MCF 10A (cell line): Measurements from ENCODE around the gene RAB18. TPM values are rescaled to one million over a fixed set of nuclear protein-coding genes. Genes with fewer than 3 reads are reported as not detected.
A peak's percentile ranks its signal among the peaks of the same experiment; 100 is the strongest.

Experiments
- BruUV-seq: library from RNA; stranded (reverse); fragments of 400-500 nt; replicated peaks from 2 replicates; lab custom pipeline; 2021; lab: Mats Ljungman, UMichigan
- CTCF ChIA-PET: fragments of 300-600 bp; sonication (Branson Sonifier 250); formaldehyde crosslinking; extraction: SDS; loops from one replicate; lab custom pipeline; 2021; ENCODE audit warnings: antibody characterized with exemption, inconsistent platforms; lab: Yijun Ruan, JAX
- POLR2A ChIA-PET: fragments of 300-600, 350-650 bp; sonication (Branson Sonifier 250); formaldehyde crosslinking; extraction: SDS; loops from one replicate; lab custom pipeline; 2020; ENCODE audit warnings: antibody characterized with exemption, inconsistent platforms; lab: Yijun Ruan, JAX
- DNase-seq: peaks from one replicate; pipeline ENCODE4 v3.0.0-alpha.2; 2018; ENCODE audit not compliant: unreplicated experiment
- H3K27ac Mint-ChIP-seq: one replicate; pipeline ENCODE4 v1.8.0; 2022; ENCODE audit warnings: mild to moderate bottlenecking, low read depth, mixed read lengths; ENCODE audit not compliant: unreplicated experiment
- H3K27me3 Mint-ChIP-seq: one replicate; pipeline ENCODE4 v1.8.0; 2022; ENCODE audit warnings: mixed read lengths; ENCODE audit not compliant: insufficient read depth, unreplicated experiment
- H3K36me3 Mint-ChIP-seq: one replicate; pipeline ENCODE4 v1.8.0; 2022; ENCODE audit warnings: mild to moderate bottlenecking, moderate library complexity, mixed read lengths; ENCODE audit not compliant: insufficient read depth, unreplicated experiment
- H3K4me1 Mint-ChIP-seq: one replicate; pipeline ENCODE4 v1.8.0; 2022; ENCODE audit warnings: mixed read lengths; ENCODE audit not compliant: insufficient read depth, unreplicated experiment
- H3K4me3 Mint-ChIP-seq: one replicate; pipeline ENCODE4 v1.8.0; 2022; ENCODE audit warnings: mild to moderate bottlenecking, moderate library complexity, mixed read lengths; ENCODE audit not compliant: unreplicated experiment
- H3K9me3 Mint-ChIP-seq: one replicate; pipeline ENCODE4 v1.8.0; 2022; ENCODE audit warnings: mixed read lengths; ENCODE audit not compliant: unreplicated experiment
- CTCF ChIP-seq: fragments of 200-600 bp; IDR thresholded peaks from one replicate; pipeline ENCODE4 v1.8.0; 2022; ENCODE audit warnings: antibody characterized with exemption, mild to moderate bottlenecking; ENCODE audit not compliant: unreplicated experiment
- intact Hi-C: fragments of 100-400 bp; cut with micrococcal nuclease; formaldehyde crosslinking; loops from 2 replicates; pipeline ENCODE4 v1.14.1; 2022
- total RNA-seq: library from RNA; stranded (reverse); gene quantifications from 2 replicates; pipeline ENCODE4 v1.2.3, GENCODE V29; 2022

RAB18 gene
- total RNA-seq, 1 experiment from 2014 or later = 126 TPM

- POLR2A ChIA-PET = interaction anchor here (1.0 to 2.9 kb wide), 5 partner anchors 12 to 67 kb away, joined by 3 to 14 read pairs (median 3); partner anchors contain the start of gene RAB18
- H3K36me3 Mint-ChIP-seq = peaks cover 23% of the 10 kb centered on the region
- DNase-seq = no peak
- CTCF ChIA-PET = interaction anchor here (0.6 to 0.8 kb wide), 2 partner anchors 54 to 159 kb away, joined by 3 to 4 read pairs; no protein-coding TSS in a partner anchor
- intact Hi-C loops = no loop called here
- no peak overlapping the region for H3K4me3 Mint-ChIP-seq
- no peaks in the 10 kb centered on the region for H3K9me3 Mint-ChIP-seq
- TSS peak; percentile 3 for BruUV-seq
- peak overlapping the region; percentile 32 for H3K27ac Mint-ChIP-seq
- TF ChIP-seq CTCF = no peak
- no peaks in the 10 kb centered on the region for H3K27me3 Mint-ChIP-seq
- peaks cover 34% of the 10 kb centered on the region for H3K4me1 Mint-ChIP-seq
These were observed 25.1 kb downstream of the RAB18 start for GRCh38 chr10:27529010-27529783.

GRCh38 chr10:27530477-27530876, 26.4 kb downstream of the RAB18 start:
- no peaks in the 10 kb centered on the region for H3K27me3 Mint-ChIP-seq
- POLR2A ChIA-PET = interaction anchor here (0.9 to 2.9 kb wide), 2 partner anchors 12 to 26 kb away, joined by 3 to 14 read pairs; partner anchors contain the start of gene RAB18
- no TSS peak for BruUV-seq
- no peak for DNase-seq
- intact Hi-C loops = no loop called here
- H3K9me3 Mint-ChIP-seq = no peaks in the 10 kb centered on the region
- H3K4me1 Mint-ChIP-seq = peaks cover 26% of the 10 kb centered on the region
- no peak for TF ChIP-seq CTCF
- H3K27ac Mint-ChIP-seq = no peak overlapping the region
- peaks cover 21% of the 10 kb centered on the region for H3K36me3 Mint-ChIP-seq
- H3K4me3 Mint-ChIP-seq = no peak overlapping the region
- CTCF ChIA-PET = no interaction called here

GRCh38 chr10:27531336-27531847, 27.3 kb downstream of the RAB18 start:
- H3K27ac Mint-ChIP-seq = peak overlapping the region; percentile 66
- no peaks in the 10 kb centered on the region for H3K9me3 Mint-ChIP-seq
- H3K4me3 Mint-ChIP-seq = no peak overlapping the region
- BruUV-seq = no TSS peak
- TF ChIP-seq CTCF = no peak
- ChIA-PET POLR2A (interaction anchor here (1.2 to 2.9 kb wide), 2 partner anchors 13 to 27 kb away, joined by 4 to 14 read pairs; partner anchors contain the start of gene RAB18), CTCF (no interaction called here)
- H3K36me3 Mint-ChIP-seq = peaks cover 21% of the 10 kb centered on the region
- peaks cover 26% of the 10 kb centered on the region for H3K4me1 Mint-ChIP-seq
- no peak for DNase-seq
- no peaks in the 10 kb centered on the region for H3K27me3 Mint-ChIP-seq
- intact Hi-C loops = no loop called here

GRCh38 chr10:27534161-27534700, 30.1 kb downstream of the RAB18 start:
- BruUV-seq = no TSS peak

More at GRCh38 chr10:27534161-27534700, 30.1 kb downstream of the RAB18 start:
- intact Hi-C loops = no loop called here
- Mint-ChIP-seq H3K4me3 (no peak overlapping the region), H3K27ac (no peak overlapping the region), H3K9me3 (no peaks in the 10 kb centered on the region), H3K27me3 (no peaks in the 10 kb centered on the region), H3K4me1 (peaks cover 12% of the 10 kb centered on the region), H3K36me3 (peaks cover 33% of the 10 kb centered on the region)
- ChIA-PET POLR2A (no interaction called here), CTCF (interaction anchor here (0.6 to 1.1 kb wide), 3 partner anchors 79 to 1013 kb away, joined by 3 to 5 read pairs (median 4); no protein-coding TSS in a partner anchor)
- DNase-seq = no peak
- TF ChIP-seq CTCF = no peak
